BE2C (cell line): Measurements from ENCODE around the gene LTF.

Experiments used
- DNase-seq: peaks from one replicate; pipeline ENCODE4 v3.0.0-alpha.2; 2020
- H3K27me3 ChIP-seq: fragments of 250-450 bp; sonication (Bioruptor Pico); 2 replicates; pipeline ENCODE4 v1.5.1; 2020; ENCODE audit warnings: mild to moderate bottlenecking
- H3K36me3 ChIP-seq: fragments of 250-450 bp; sonication (Bioruptor Pico); 2 replicates; pipeline ENCODE4 v1.5.1; 2020; ENCODE audit warnings: mild to moderate bottlenecking
- H3K4me1 ChIP-seq: fragments of 250-450 bp; sonication (Bioruptor Pico); 2 replicates; pipeline ENCODE4 v1.5.1; 2020
- H3K4me3 ChIP-seq: 2 replicates; pipeline ENCODE4 v1.5.1; 2011; ENCODE audit warnings: low read depth, low read length
- H3K9me3 ChIP-seq: fragments of 250-450 bp; sonication (Bioruptor Pico); 2 replicates; pipeline ENCODE4 v1.5.1; 2020
- CTCF ChIP-seq: IDR thresholded peaks from 2 replicates; pipeline ENCODE4 v1.5.1; 2012; ENCODE audit warnings: mild to moderate bottlenecking, low read depth, low read length

Gene LTF

GRCh38 chr3:46467562-46467961, 2.9 kb upstream of the LTF start:
- Histone ChIP-seq H3K36me3 (no peaks in the 10 kb centered on the region), H3K4me1 (no peaks in the 10 kb centered on the region), H3K27me3 (peaks cover 4% of the 10 kb centered on the region; the same call in 1 of the 2 replicates), H3K4me3 (no peak overlapping the region), H3K9me3 (no peaks in the 10 kb centered on the region)
- TF ChIP-seq CTCF, result no peak
- DNase-seq, result no peak

GRCh38 chr3:46466871-46467403, 2.2 kb upstream of the LTF start:
- Histone ChIP-seq H3K27me3 (peaks cover 4% of the 10 kb centered on the region; the same call in 1 of the 2 replicates), H3K4me1 (no peaks in the 10 kb centered on the region), H3K4me3 (no peak overlapping the region), H3K36me3 (no peaks in the 10 kb centered on the region), H3K9me3 (no peaks in the 10 kb centered on the region)
- no peak for DNase-seq
- TF ChIP-seq CTCF, result no peak

- no peak for DNase-seq
- H3K36me3 ChIP-seq, result no peaks in the 10 kb centered on the region
- peaks cover 4% of the 10 kb centered on the region; the same call in 1 of the 2 replicates for H3K27me3 ChIP-seq
Measured at GRCh38 chr3:46466273-46466672, 1.6 kb upstream of the LTF start.

GRCh38 chr3:46465196-46465520, 453 bp upstream of the LTF start:
- H3K36me3 ChIP-seq, result no peaks in the 10 kb centered on the region
- no peaks in the 10 kb centered on the region for H3K9me3 ChIP-seq
- TF ChIP-seq CTCF, result no peak
- H3K4me1 ChIP-seq, result no peaks in the 10 kb centered on the region
- no peak overlapping the region for H3K4me3 ChIP-seq
- peaks cover 4% of the 10 kb centered on the region; the same call in 1 of the 2 replicates for H3K27me3 ChIP-seq
- no peak for DNase-seq

More at GRCh38 chr3:46466273-46466672, 1.6 kb upstream of the LTF start:
- Histone ChIP-seq H3K9me3 (no peaks in the 10 kb centered on the region), H3K4me1 (no peaks in the 10 kb centered on the region), H3K4me3 (no peak overlapping the region)
- no peak for TF ChIP-seq CTCF

GRCh38 chr3:46463868-46464241, 850 bp downstream of the LTF start:
- DNase-seq, result no peak

More at GRCh38 chr3:46463868-46464241, 850 bp downstream of the LTF start:
- no peaks in the 10 kb centered on the region for H3K36me3 ChIP-seq
- no peaks in the 10 kb centered on the region for H3K9me3 ChIP-seq
- TF ChIP-seq CTCF, result no peak
- H3K4me3 ChIP-seq, result no peak overlapping the region
- H3K4me1 ChIP-seq, result no peaks in the 10 kb centered on the region
- peaks cover 4% of the 10 kb centered on the region; the same call in 1 of the 2 replicates for H3K27me3 ChIP-seq
